8988T (cell line): ENCODE data around the gene C1orf116.
"Not testable (repeated sequence)": the region's sequence is repeated elsewhere in the genome, so short reads cannot be mapped to it uniquely, and the experiment has no call there.

Experiments
- DNase-seq: peaks from one replicate; pipeline ENCODE4 v3.0.0; 2011

C1orf116 gene

GRCh38 chr1:207058878-207059867 lies 26.6 kb upstream of the C1orf116 start:
- no peak for DNase-seq

- no peak for DNase-seq
Observed at GRCh38 chr1:207058252-207058651, 25.7 kb upstream of the C1orf116 start.

- no peak for DNase-seq
Observed at GRCh38 chr1:207056673-207057072, 24.1 kb upstream of the C1orf116 start.

GRCh38 chr1:207055386-207056001 lies 22.9 kb upstream of the C1orf116 start:
- no peak for DNase-seq

GRCh38 chr1:207054491-207054890 lies 21.9 kb upstream of the C1orf116 start:
- DNase-seq = no peak

- DNase-seq = peak; percentile 83
Observed at GRCh38 chr1:207052911-207053769, 20.6 kb upstream of the C1orf116 start, which contains the start of gene PFKFB2. TSS of gene PFKFB2 (plus strand) at chr1:207053275. CDS start at chr1:207054718, 1,443 bp downstream.

GRCh38 chr1:207051191-207051943 lies 18.8 kb upstream of the C1orf116 start, which contains the start of gene YOD1:
TSS of gene YOD1 (minus strand) at chr1:207051208. CDS start at chr1:207051030, 178 bp downstream.
- no peak for DNase-seq

- peak; percentile 37 for DNase-seq
Observed at GRCh38 chr1:207050480-207051190, 18.1 kb upstream of the C1orf116 start.

- DNase-seq = no peak
Observed at GRCh38 chr1:207049974-207050391, 17.4 kb upstream of the C1orf116 start.

GRCh38 chr1:207049514-207049913 lies 17.0 kb upstream of the C1orf116 start:
- no peak for DNase-seq

GRCh38 chr1:207049054-207049453 lies 16.5 kb upstream of the C1orf116 start:
- no peak for DNase-seq

- DNase-seq = no peak
Observed at GRCh38 chr1:207048041-207048440, 15.5 kb upstream of the C1orf116 start.

- no peak for DNase-seq
Observed at GRCh38 chr1:207047505-207047904, 14.9 kb upstream of the C1orf116 start.

GRCh38 chr1:207045453-207045852 lies 12.9 kb upstream of the C1orf116 start:
- DNase-seq = no peak

- DNase-seq = not testable (repeated sequence)
Observed at GRCh38 chr1:207041397-207041796, 8.8 kb upstream of the C1orf116 start.

GRCh38 chr1:207040181-207040533 lies 7.6 kb upstream of the C1orf116 start:
- DNase-seq = no peak

- DNase-seq = no peak
Observed at GRCh38 chr1:207039380-207040180, 7.0 kb upstream of the C1orf116 start.

GRCh38 chr1:207036865-207037264 lies 4.3 kb upstream of the C1orf116 start:
- no peak for DNase-seq

GRCh38 chr1:207035877-207036551 lies 3.5 kb upstream of the C1orf116 start:
- DNase-seq = no peak

- no peak for DNase-seq
Observed at GRCh38 chr1:207034998-207035397, 2.4 kb upstream of the C1orf116 start.
